ENCODE measurements around the gene ALDH3B2. TPM values are rescaled to one million over a fixed set of nuclear protein-coding genes. Genes with fewer than 3 reads are reported as not detected.

Gene ALDH3B2
- total RNA-seq, 1 experiment from 2014 or later, result 0.13 TPM

DNA sequence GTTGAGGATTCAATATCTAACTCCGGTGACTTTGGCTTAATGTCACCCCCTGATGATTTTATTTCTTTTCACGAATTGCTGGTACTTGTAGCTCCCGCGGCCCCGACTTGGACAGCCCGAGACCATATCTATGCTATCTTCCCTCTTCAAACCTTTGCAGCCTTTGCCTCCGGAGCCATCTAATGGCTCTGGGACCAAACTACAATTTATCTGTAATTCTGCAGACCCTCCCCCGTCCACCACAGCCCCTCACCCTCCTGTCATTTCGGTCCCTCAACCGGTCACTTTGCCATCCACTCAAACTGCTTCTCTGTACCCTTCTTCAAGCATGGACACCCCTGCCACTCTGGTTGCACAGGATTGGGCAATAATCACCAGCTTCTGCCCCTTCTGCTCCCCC, 25.7 kb upstream of the ALDH3B2 start (continued):
- TF ChIP-seq NR2C2 (CRISPR knock-in tag; IDR thresholded peaks at IDR 0.05), result no peak
- no peak for TF ChIP-seq ZNF138 (CRISPR knock-in tag; conservative IDR thresholded peaks at IDR 0.05)
- no peak for TF ChIP-seq TEAD1 (CRISPR knock-in tag; IDR thresholded peaks at IDR 0.05)
- TF ChIP-seq, protein P1, sequence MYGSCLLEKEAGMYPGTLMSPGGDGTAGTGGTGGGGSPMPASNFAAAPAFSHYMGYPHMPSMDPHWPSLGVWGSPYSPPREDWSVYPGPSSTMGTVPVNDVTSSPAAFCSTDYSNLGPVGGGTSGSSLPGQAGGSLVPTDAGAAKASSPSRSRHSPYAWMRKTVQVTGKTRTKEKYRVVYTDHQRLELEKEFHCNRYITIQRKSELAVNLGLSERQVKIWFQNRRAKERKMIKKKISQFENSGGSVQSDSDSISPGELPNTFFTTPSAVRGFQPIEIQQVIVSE (CRISPR knock-in tag; IDR thresholded peaks at IDR 0.05; ENCODE audit: borderline replicate concordance), result no peak
- TF ChIP-seq PRRX2 (CRISPR knock-in tag; IDR thresholded peaks at IDR 0.05), result no peak
- TF ChIP-seq, protein P2, sequence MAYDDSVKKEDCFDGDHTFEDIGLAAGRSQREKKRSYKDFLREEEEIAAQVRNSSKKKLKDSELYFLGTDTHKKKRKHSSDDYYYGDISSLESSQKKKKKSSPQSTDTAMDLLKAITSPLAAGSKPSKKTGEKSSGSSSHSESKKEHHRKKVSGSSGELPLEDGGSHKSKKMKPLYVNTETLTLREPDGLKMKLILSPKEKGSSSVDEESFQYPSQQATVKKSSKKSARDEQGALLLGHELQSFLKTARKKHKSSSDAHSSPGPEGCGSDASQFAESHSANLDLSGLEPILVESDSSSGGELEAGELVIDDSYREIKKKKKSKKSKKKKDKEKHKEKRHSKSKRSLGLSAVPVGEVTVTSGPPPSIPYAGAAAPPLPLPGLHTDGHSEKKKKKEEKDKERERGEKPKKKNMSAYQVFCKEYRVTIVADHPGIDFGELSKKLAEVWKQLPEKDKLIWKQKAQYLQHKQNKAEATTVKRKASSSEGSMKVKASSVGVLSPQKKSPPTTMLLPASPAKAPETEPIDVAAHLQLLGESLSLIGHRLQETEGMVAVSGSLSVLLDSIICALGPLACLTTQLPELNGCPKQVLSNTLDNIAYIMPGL (CRISPR knock-in tag; IDR thresholded peaks at IDR 0.05), result no peak

DNA sequence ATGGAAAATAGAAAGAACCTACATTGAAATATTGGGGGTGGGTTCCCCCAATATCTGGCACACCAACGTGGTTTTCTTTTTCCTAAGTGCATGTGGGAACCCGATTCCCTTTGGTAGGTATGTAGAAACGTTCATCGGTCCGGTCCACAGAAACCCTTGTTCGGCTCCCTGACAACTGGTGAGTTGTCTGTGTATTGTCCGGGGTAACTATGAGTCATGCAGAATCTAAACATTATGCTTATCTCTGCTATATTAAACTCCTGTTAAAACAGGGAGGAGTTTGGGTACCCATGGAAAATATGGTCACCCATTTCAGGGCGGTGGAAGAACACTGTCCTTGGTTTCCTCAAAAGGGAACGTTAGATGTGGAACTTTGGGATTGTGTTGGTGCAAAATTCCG, 25.1 kb upstream of the ALDH3B2 start:
- Mint-ChIP-seq H3K36me3 (peaks cover 18% of the 10 kb centered on the region), H3K9me3 (peaks cover 41% of the 10 kb centered on the region), H3K27me3 (ENCODE audit: low read depth) (peaks cover 13% of the 10 kb centered on the region), H3K4me1 (peaks cover 19% of the 10 kb centered on the region), H3K4me3 (no peak overlapping the region), H3K27ac (no peak overlapping the region)
- ChIA-PET CTCF (interaction anchor here (0.6 to 2.7 kb wide), 13 partner anchors 9 to 85 kb away, joined by 3 to 17 read pairs (median 4); partner anchors contain the start of genes ACY3 and NUDT8), POLR2A (no interaction called here)
- no peak for ATAC-seq
- TF ChIP-seq, protein P3, sequence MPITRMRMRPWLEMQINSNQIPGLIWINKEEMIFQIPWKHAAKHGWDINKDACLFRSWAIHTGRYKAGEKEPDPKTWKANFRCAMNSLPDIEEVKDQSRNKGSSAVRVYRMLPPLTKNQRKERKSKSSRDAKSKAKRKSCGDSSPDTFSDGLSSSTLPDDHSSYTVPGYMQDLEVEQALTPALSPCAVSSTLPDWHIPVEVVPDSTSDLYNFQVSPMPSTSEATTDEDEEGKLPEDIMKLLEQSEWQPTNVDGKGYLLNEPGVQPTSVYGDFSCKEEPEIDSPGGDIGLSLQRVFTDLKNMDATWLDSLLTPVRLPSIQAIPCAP (CRISPR knock-in tag; IDR thresholded peaks at IDR 0.05), result no peak
- TF ChIP-seq OVOL2 (CRISPR knock-in tag; IDR thresholded peaks at IDR 0.05; ENCODE audit: borderline replicate concordance), result no peak
- TF ChIP-seq, protein P4, sequence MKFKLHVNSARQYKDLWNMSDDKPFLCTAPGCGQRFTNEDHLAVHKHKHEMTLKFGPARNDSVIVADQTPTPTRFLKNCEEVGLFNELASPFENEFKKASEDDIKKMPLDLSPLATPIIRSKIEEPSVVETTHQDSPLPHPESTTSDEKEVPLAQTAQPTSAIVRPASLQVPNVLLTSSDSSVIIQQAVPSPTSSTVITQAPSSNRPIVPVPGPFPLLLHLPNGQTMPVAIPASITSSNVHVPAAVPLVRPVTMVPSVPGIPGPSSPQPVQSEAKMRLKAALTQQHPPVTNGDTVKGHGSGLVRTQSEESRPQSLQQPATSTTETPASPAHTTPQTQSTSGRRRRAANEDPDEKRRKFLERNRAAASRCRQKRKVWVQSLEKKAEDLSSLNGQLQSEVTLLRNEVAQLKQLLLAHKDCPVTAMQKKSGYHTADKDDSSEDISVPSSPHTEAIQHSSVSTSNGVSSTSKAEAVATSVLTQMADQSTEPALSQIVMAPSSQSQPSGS (CRISPR knock-in tag; IDR thresholded peaks at IDR 0.05; ENCODE audit: borderline replicate concordance, low read depth), result no peak
- no peak for TF ChIP-seq RELA (CRISPR knock-in tag; IDR thresholded peaks at IDR 0.05; ENCODE audit: borderline replicate concordance)
- TF ChIP-seq ZNF423 (CRISPR knock-in tag; IDR thresholded peaks at IDR 0.05), result no peak
- TF ChIP-seq SP1 (CRISPR knock-in tag; conservative IDR thresholded peaks at IDR 0.05), result no peak
- DNase-seq (ENCODE audit: low spot score), result no peak

DNA sequence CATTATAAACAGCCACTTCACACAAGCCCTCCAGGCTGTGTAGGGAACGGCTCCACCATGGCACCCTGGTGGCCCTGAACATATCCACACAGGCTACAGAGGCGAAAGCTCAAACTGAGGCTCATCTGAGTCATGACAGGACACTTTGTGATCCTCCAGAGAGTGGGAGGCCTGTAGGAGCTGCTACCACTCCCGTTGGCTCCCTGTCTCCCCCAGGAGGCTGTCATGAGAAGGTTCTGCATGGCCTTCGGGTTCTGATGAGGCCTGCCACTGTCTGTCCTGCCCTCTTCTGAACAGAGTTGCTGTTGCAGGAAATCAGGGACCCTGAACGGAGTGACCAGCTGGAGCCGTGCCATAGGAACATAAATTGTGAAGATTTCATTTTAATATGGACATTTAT, 23.8 kb upstream of the ALDH3B2 start:
- Mint-ChIP-seq H3K27ac (no peak overlapping the region), H3K4me1 (peaks cover 9% of the 10 kb centered on the region), H3K36me3 (peaks cover 18% of the 10 kb centered on the region), H3K27me3 (ENCODE audit: low read depth) (peaks cover 13% of the 10 kb centered on the region), H3K4me3 (no peak overlapping the region), H3K9me3 (peaks cover 41% of the 10 kb centered on the region)
- ChIA-PET POLR2A (no interaction called here), CTCF (interaction anchor here (0.7 to 2.9 kb wide), 6 partner anchors 39 to 84 kb away, joined by 4 to 22 read pairs (median 6); partner anchors contain the start of genes NUDT8 and TBX10)
- ATAC-seq (peak; percentile 84), DNase-seq (ENCODE audit: low spot score) (no peak)
- TF ChIP-seq, protein P5, sequence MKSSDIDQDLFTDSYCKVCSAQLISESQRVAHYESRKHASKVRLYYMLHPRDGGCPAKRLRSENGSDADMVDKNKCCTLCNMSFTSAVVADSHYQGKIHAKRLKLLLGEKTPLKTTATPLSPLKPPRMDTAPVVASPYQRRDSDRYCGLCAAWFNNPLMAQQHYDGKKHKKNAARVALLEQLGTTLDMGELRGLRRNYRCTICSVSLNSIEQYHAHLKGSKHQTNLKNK (CRISPR knock-in tag; IDR thresholded peaks at IDR 0.05), result no peak
- TF ChIP-seq IRF2 (CRISPR knock-in tag; IDR thresholded peaks at IDR 0.05; ENCODE audit: borderline replicate concordance, low read depth), result no peak
- TF ChIP-seq, protein P6, sequence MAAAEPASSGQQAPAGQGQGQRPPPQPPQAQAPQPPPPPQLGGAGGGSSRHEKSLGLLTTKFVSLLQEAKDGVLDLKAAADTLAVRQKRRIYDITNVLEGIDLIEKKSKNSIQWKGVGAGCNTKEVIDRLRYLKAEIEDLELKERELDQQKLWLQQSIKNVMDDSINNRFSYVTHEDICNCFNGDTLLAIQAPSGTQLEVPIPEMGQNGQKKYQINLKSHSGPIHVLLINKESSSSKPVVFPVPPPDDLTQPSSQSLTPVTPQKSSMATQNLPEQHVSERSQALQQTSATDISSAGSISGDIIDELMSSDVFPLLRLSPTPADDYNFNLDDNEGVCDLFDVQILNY (CRISPR knock-in tag; IDR thresholded peaks at IDR 0.05), result no peak
- no peak for TF ChIP-seq HMGA2 (CRISPR knock-in tag; IDR thresholded peaks at IDR 0.05)
- TF ChIP-seq GABPB1 (CRISPR knock-in tag; IDR thresholded peaks at IDR 0.05), result no peak
- no peak for TF ChIP-seq MYBL2 (CRISPR knock-in tag; IDR thresholded peaks at IDR 0.05)
- TF ChIP-seq ZNF416 (CRISPR knock-in tag; IDR thresholded peaks at IDR 0.05), result no peak
- TF ChIP-seq MXD4 (CRISPR knock-in tag; IDR thresholded peaks at IDR 0.05; ENCODE audit: borderline replicate concordance), result no peak
- TF ChIP-seq JAZF1 (CRISPR knock-in tag; IDR thresholded peaks at IDR 0.05), result no peak
- TF ChIP-seq CBFB (CRISPR knock-in tag; IDR thresholded peaks at IDR 0.05; ENCODE audit: low read depth), result no peak
- TF ChIP-seq, protein P7, sequence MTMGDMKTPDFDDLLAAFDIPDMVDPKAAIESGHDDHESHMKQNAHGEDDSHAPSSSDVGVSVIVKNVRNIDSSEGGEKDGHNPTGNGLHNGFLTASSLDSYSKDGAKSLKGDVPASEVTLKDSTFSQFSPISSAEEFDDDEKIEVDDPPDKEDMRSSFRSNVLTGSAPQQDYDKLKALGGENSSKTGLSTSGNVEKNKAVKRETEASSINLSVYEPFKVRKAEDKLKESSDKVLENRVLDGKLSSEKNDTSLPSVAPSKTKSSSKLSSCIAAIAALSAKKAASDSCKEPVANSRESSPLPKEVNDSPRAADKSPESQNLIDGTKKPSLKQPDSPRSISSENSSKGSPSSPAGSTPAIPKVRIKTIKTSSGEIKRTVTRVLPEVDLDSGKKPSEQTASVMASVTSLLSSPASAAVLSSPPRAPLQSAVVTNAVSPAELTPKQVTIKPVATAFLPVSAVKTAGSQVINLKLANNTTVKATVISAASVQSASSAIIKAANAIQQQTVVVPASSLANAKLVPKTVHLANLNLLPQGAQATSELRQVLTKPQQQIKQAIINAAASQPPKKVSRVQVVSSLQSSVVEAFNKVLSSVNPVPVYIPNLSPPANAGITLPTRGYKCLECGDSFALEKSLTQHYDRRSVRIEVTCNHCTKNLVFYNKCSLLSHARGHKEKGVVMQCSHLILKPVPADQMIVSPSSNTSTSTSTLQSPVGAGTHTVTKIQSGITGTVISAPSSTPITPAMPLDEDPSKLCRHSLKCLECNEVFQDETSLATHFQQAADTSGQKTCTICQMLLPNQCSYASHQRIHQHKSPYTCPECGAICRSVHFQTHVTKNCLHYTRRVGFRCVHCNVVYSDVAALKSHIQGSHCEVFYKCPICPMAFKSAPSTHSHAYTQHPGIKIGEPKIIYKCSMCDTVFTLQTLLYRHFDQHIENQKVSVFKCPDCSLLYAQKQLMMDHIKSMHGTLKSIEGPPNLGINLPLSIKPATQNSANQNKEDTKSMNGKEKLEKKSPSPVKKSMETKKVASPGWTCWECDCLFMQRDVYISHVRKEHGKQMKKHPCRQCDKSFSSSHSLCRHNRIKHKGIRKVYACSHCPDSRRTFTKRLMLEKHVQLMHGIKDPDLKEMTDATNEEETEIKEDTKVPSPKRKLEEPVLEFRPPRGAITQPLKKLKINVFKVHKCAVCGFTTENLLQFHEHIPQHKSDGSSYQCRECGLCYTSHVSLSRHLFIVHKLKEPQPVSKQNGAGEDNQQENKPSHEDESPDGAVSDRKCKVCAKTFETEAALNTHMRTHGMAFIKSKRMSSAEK (CRISPR knock-in tag; IDR thresholded peaks at IDR 0.05; ENCODE audit: borderline replicate concordance), result no peak
- TF ChIP-seq ELF4 (CRISPR knock-in tag; IDR thresholded peaks at IDR 0.05; ENCODE audit: low read depth), result no peak
- TF ChIP-seq, protein P3 (CRISPR knock-in tag; IDR thresholded peaks at IDR 0.05), result no peak
